GM12878 (cell line): ENCODE results near the gene WWOX. TPM values are rescaled to one million over a fixed set of nuclear protein-coding genes. Genes with fewer than 3 reads are reported as not detected.

Experiments used
- ATAC-seq: fragments of 200-7000 bp; cut with Tn5 transposase; 3 replicates; pipeline ENCODE4 v1.9.1; 2020; ENCODE audit warnings: mild to moderate bottlenecking, moderate library complexity
- BruUV-seq: library from RNA; stranded (reverse); fragments of 400-500 nt; replicated peaks from 2 replicates; lab custom pipeline; 2021; lab: Mats Ljungman, UMichigan
- CTCF ChIA-PET: fragments of 300-600 bp; sonication (Branson Sonifier 250); formaldehyde crosslinking; extraction: SDS; loops from one replicate; lab custom pipeline; 2021; ENCODE audit warnings: inconsistent platforms; lab: Yijun Ruan, JAX
- POLR2A ChIA-PET: fragments of 350-600 bp; formaldehyde crosslinking; extraction: SDS; loops from one replicate; lab custom pipeline; 2021; ENCODE audit warnings: inconsistent platforms; lab: Charles Lee
- RAD21 ChIA-PET: fragments of 300-600 bp; sonication (Branson Sonifier 250); formaldehyde crosslinking; loops from one replicate; lab custom pipeline; 2023; ENCODE audit warnings: antibody characterized with exemption; ENCODE audit not compliant: unreplicated experiment; lab: Charles Lee
- SMC1A ChIA-PET: fragments of 300-600 bp; sonication (Branson Sonifier 250); formaldehyde crosslinking; loops from one replicate; lab custom pipeline; 2023; ENCODE audit not compliant: unreplicated experiment, uncharacterized antibody; lab: Charles Lee
- DNase-seq: peaks from one replicate; pipeline ENCODE4 v3.0.0-alpha.2; 2011; ENCODE audit warnings: low read depth, low spot score
- FAIRE-seq: peaks from 3 replicates; lab custom pipeline; 2011; peaks lifted over from hg19 to GRCh38; lab: Jason Lieb, UNC
- H2AFZ ChIP-seq: 2 replicates; pipeline ENCODE4 v1.6.0; 2011; ENCODE audit warnings: low read depth, low read length, control low read depth; ENCODE audit not compliant: control insufficient read depth
- H3K27ac ChIP-seq: 2 replicates; pipeline ENCODE4 v1.5.1; 2011; ENCODE audit warnings: control low read depth; ENCODE audit not compliant: control insufficient read depth, insufficient read depth
- H3K27me3 ChIP-seq, 2 experiments: replicated peaks in 1 of 2; 2 replicates each; pipeline versions ENCODE4 v1.6.0 to v1.6.1; 2011; ENCODE audit warnings: low read length in 1 of 2; ENCODE audit not compliant: control insufficient read depth in 2 of 2, insufficient read depth in 2 of 2
- H3K36me3 ChIP-seq, 2 experiments: 2 replicates each; pipeline ENCODE4 v1.5.1; 2011; ENCODE audit warnings: low read length in 1 of 2; ENCODE audit not compliant: control insufficient read depth in 2 of 2, insufficient read depth in 2 of 2
- H3K4me1 ChIP-seq: 2 replicates; pipeline ENCODE4 v1.6.1; 2011; ENCODE audit warnings: mild to moderate bottlenecking, low read length, moderate library complexity, mixed read lengths; ENCODE audit not compliant: control insufficient read depth, insufficient read depth
- H3K4me2 ChIP-seq: 2 replicates; pipeline ENCODE4 v1.6.0; 2011; ENCODE audit warnings: control low read depth; ENCODE audit not compliant: control insufficient read depth, insufficient read depth
- H3K4me3 ChIP-seq: fragments of 200-600 bp; sonication (generic); 2 replicates; pipeline ENCODE4 v1.5.1; 2016
- H3K79me2 ChIP-seq: 2 replicates; pipeline ENCODE4 v1.6.0; 2011; ENCODE audit warnings: low read length; ENCODE audit not compliant: control insufficient read depth, insufficient read depth
- H3K9ac ChIP-seq: 2 replicates; pipeline ENCODE4 v1.8.0; 2011; ENCODE audit warnings: low read length, control low read depth, mixed read lengths; ENCODE audit not compliant: control insufficient read depth, insufficient read depth
- H3K9me3 ChIP-seq: replicated peaks from 3 replicates; pipeline ENCODE4 v1.5.1; 2011; ENCODE audit warnings: mild to moderate bottlenecking, low read length; ENCODE audit not compliant: control insufficient read depth, insufficient read depth
- H4K20me1 ChIP-seq: 2 replicates; pipeline ENCODE4 v1.6.0; 2011; ENCODE audit not compliant: control insufficient read depth, insufficient read depth
- EED ChIP-seq: sonication (generic); IDR thresholded peaks from 2 replicates; pipeline ENCODE4 v1.6.1; 2016; ENCODE audit warnings: antibody characterized with exemption, low read depth
- EZH2 ChIP-seq: IDR thresholded peaks from 2 replicates; pipeline ENCODE4 v1.6.1; 2012; ENCODE audit warnings: low read depth, mild to moderate bottlenecking, control low read depth, inconsistent platforms, low read length, borderline replicate concordance; ENCODE audit not compliant: control insufficient read depth
- IKZF2 ChIP-seq, 2 experiments: fragments of 450-650 bp; IDR thresholded peaks; 2 replicates each; pipeline ENCODE4 v1.6.1; 2017; ENCODE audit warnings: mild to moderate bottlenecking in 2 of 2, moderate library complexity in 2 of 2
- MEF2A ChIP-seq: IDR thresholded peaks from 2 replicates; pipeline ENCODE4 v1.6.1; 2011; ENCODE audit warnings: low read depth, mild to moderate bottlenecking, low read length, moderate library complexity; ENCODE audit not compliant: insufficient read depth
- NFIC ChIP-seq: IDR thresholded peaks from 2 replicates; pipeline ENCODE4 v1.6.1; 2012; ENCODE audit warnings: low read depth, mild to moderate bottlenecking, inconsistent platforms, low read length, moderate library complexity
- RELB ChIP-seq: fragments of 450-650 bp; IDR thresholded peaks from 2 replicates; pipeline ENCODE4 v1.6.1; 2017; ENCODE audit warnings: low read depth, mild to moderate bottlenecking, moderate library complexity
- RUNX3 ChIP-seq: IDR thresholded peaks from 2 replicates; pipeline ENCODE4 v1.6.1; 2012; ENCODE audit warnings: low read length, inconsistent platforms
- SPI1 ChIP-seq: IDR thresholded peaks from 2 replicates; pipeline ENCODE4 v1.6.1; 2011; ENCODE audit warnings: low read depth, mild to moderate bottlenecking, low read length, moderate library complexity, borderline replicate concordance; ENCODE audit not compliant: insufficient read depth
- TBL1XR1 ChIP-seq: IDR thresholded peaks from 2 replicates; pipeline ENCODE4 v1.6.1; 2012; ENCODE audit warnings: low read depth, low read length, improper control_type of control experiment
- TCF12 ChIP-seq: IDR thresholded peaks from 2 replicates; pipeline ENCODE4 v1.6.1; 2011; ENCODE audit warnings: low read depth, mild to moderate bottlenecking, low read length
- ZNF384 ChIP-seq: IDR thresholded peaks from 2 replicates; pipeline ENCODE4 v1.6.1; 2012; ENCODE audit warnings: low read depth, mild to moderate bottlenecking, low read length, improper control_type of control experiment, borderline replicate concordance
- WGBS: methylation state at CpG from one replicate; pipeline ENCODE4 v1.1.6; 2016; ENCODE audit warnings: low lambda C conversion rate; ENCODE audit not compliant: insufficient replicate concordance, insufficient coverage; ENCODE audit errors: missing lambda C conversion rate; 5-methylcytosine and 5-hydroxymethylcytosine counted together
- in situ Hi-C: fragments of 300-500 bp; cut with MboI; formaldehyde crosslinking; loops from 9 replicates; pipeline ENCODE4 v1.14.3; 2018; ENCODE audit warnings: mixed read lengths
- intact Hi-C: fragments of 100-400 bp; cut with micrococcal nuclease; formaldehyde crosslinking; loops from one replicate; pipeline ENCODE4 v1.14.2; 2022; ENCODE audit not compliant: unreplicated experiment
- polyA plus RNA-seq, 11 experiments: library from polyadenylated mRNA; depleted of rRNA in 4 of 11; unstranded in 6 of 11; stranded (reverse) in 5 of 11; fragments of >200 nt; fragmentation: Nextera tagmentation in 4 of 11; fragmentation: Illumina TruSeq in 1 of 11; extraction: Ambion mirVana in 4 of 11; extraction: Trizol in 1 of 11; gene quantifications; 1 replicate in 1 of 11; 2 replicates in 10 of 11; pipeline versions ENCODE4 v1.2.1 to v1.2.3, GENCODE V29; 2011 to 2016; ENCODE audit warnings: inconsistent platforms in 2 of 11, missing spikeins in 2 of 11, low read depth in 1 of 11
- total RNA-seq, 4 experiments: library from RNA; depleted of rRNA in 3 of 4; stranded (reverse); fragments of >200 nt in 3 of 4; fragmentation: Illumina TruSeq in 1 of 4; extraction: Trizol in 1 of 4; gene quantifications; 2 replicates each; pipeline versions ENCODE4 v1.2.1 to v1.2.3, GENCODE V29; 2013 to 2021

WWOX gene
- total and polyA plus RNA-seq, 10 of the 15 experiments (the other 5 are each of a cell fraction or from before 2014, with no cell fraction given): 2.8 to 24.4 (median 17.8) TPM

- FAIRE-seq: no peak
Observed at GRCh38 chr16:79089735-79090284, 990.4 kb downstream of the WWOX start.

More at GRCh38 chr16:79089735-79090284, 990.4 kb downstream of the WWOX start:
- Histone ChIP-seq H3K9me3 (peaks cover 2% of the 10 kb centered on the region; the same call in 2 of the 3 replicates), H3K4me1 (peaks cover 20% of the 10 kb centered on the region), H3K4me3 (peak overlapping the region; percentile 23; the same call in 1 of the 2 replicates), H3K79me2 (no peaks in the 10 kb centered on the region), H3K27ac (no peak overlapping the region), H4K20me1 (no peaks in the 10 kb centered on the region), H3K4me2 (peak overlapping the region; percentile 50), H3K36me3 (no peaks in the 10 kb centered on the region), H3K9ac (no peak overlapping the region), H2AFZ (no peak overlapping the region), H3K27me3 (no peaks in the 10 kb centered on the region)
- RAD21 ChIA-PET: no interaction called here
- TF ChIP-seq TCF12: no peak
- peak; percentile 32; the same call in 1 of the 2 replicates for TF ChIP-seq SPI1
- 0 out of 2 replicates have a peak, but pooled peaks have one; percentile 17 for TF ChIP-seq NFIC
- TF ChIP-seq EZH2: no peak
- peak; percentile 20 to 26; a peak in 1 of 4 replicates for TF ChIP-seq IKZF2 (IDR thresholded peaks at IDR 0.05)
- 0 out of 2 replicates have a peak, but pooled peaks have one; percentile 48 for TF ChIP-seq ZNF384
- 0 out of 2 replicates have a peak, but pooled peaks have one; percentile 34 for TF ChIP-seq RELB
- TF ChIP-seq MEF2A: 0 out of 2 replicates have a peak, but pooled peaks have one; percentile 13
- no peak for TF ChIP-seq TBL1XR1
- TF ChIP-seq RUNX3: peak; percentile 75; the same call in 1 of the 2 replicates
- TF ChIP-seq EED: 0 out of 2 replicates have a peak, but pooled peaks have one; percentile 23
- DNase-seq (peak; percentile 9), ATAC-seq (peak; percentile 66)
- in situ Hi-C loops (no loop called here), intact Hi-C loops (no loop called here)
- POLR2A ChIA-PET: no interaction called here
- CTCF ChIA-PET: no interaction called here
- SMC1A ChIA-PET: interaction anchor here (0.7 to 1.3 kb wide), 2 partner anchors 13 to 1586 kb away, joined by 3 to 5 read pairs; no protein-coding TSS in a partner anchor
- 0% methylated on average over 10 of the region's 10 CpGs for WGBS
- BruUV-seq: no TSS peak
